Measurements from ENCODE around the gene VCPKMT.

GRCh38 chr14:50067723-50068495, 48.5 kb downstream of the VCPKMT start:
- TF ChIP-seq SMC3 (IDR thresholded peaks at IDR 0.05), result no peak; the same call in 2 of the 3 replicates
- TF ChIP-seq BHLHE40 (IDR thresholded peaks at IDR 0.05; ENCODE audit: low read depth, low read length), result no peak
- no peak for TF ChIP-seq RCOR1 (IDR thresholded peaks at IDR 0.05; ENCODE audit: low read depth, low read length)
- no peak for TF ChIP-seq RNF2 (IDR thresholded peaks at IDR 0.05; ENCODE audit: borderline replicate concordance, low read depth)
- no peak for TF ChIP-seq RFX5 (IDR thresholded peaks at IDR 0.05)
- TF ChIP-seq POLR2A (IDR thresholded peaks at IDR 0.05; ENCODE audit: low read length), result no peak
- TF ChIP-seq ESRRA (IDR thresholded peaks at IDR 0.05; ENCODE audit: borderline replicate concordance, low read length), result no peak

Data from A549 (cell line).